PC-3 (cell line): ENCODE data around the gene NDC1. TPM values are rescaled to one million over a fixed set of nuclear protein-coding genes. Genes with fewer than 3 reads are reported as not detected.

Experiments used
- ATAC-seq: fragments of 200-7000 bp; cut with Tn5 transposase; 2 replicates; pipeline ENCODE4 v1.9.1; 2020; ENCODE audit warnings: mild to moderate bottlenecking, moderate library complexity
- BruUV-seq: library from RNA; stranded (reverse); fragments of 400-500 nt; replicated peaks from 2 replicates; lab custom pipeline; 2021; lab: Mats Ljungman, UMichigan
- CTCF ChIA-PET: fragments of 300-600 bp; sonication (Branson Sonifier 250); formaldehyde crosslinking; loops from one replicate; lab custom pipeline; 2022; ENCODE audit warnings: antibody characterized with exemption; lab: Charles Lee
- POLR2A ChIA-PET: fragments of 300-600 bp; sonication (Branson Sonifier 250); formaldehyde crosslinking; loops from one replicate; lab custom pipeline; 2022; ENCODE audit warnings: antibody characterized with exemption; ENCODE audit not compliant: unreplicated experiment; lab: Charles Lee
- DNase-seq: peaks from one replicate; pipeline ENCODE4 v3.0.0-alpha.2; 2015
- H2AFZ ChIP-seq: fragments of 300-600 bp; sonication (generic); 2 replicates; pipeline ENCODE4 v1.6.0; 2016; ENCODE audit warnings: antibody characterized with exemption, low read length
- H3F3A ChIP-seq: fragments of 300-600 bp; sonication (generic); one replicate; pipeline ENCODE4 v1.6.0; 2017; ENCODE audit warnings: antibody characterized with exemption, low read length, control low read depth, mild to moderate bottlenecking; ENCODE audit not compliant: unreplicated experiment
- H3K27ac ChIP-seq: fragments of 300-600 bp; sonication (generic); 2 replicates; pipeline ENCODE4 v1.5.1; 2016; ENCODE audit warnings: mild to moderate bottlenecking, low read length
- H3K27me3 ChIP-seq: fragments of 300-600 bp; sonication (generic); 2 replicates; pipeline ENCODE4 v1.6.1; 2016; ENCODE audit warnings: low read length, mixed read lengths
- H3K36me3 ChIP-seq: fragments of 300-600 bp; sonication (generic); 2 replicates; pipeline ENCODE4 v1.6.1; 2016; ENCODE audit warnings: low read depth, mixed run types, low read length, mixed read lengths
- H3K4me1 ChIP-seq: fragments of 300-600 bp; sonication (generic); 2 replicates; pipeline ENCODE4 v1.5.1; 2016; ENCODE audit warnings: low read length; ENCODE audit not compliant: insufficient read depth
- H3K4me2 ChIP-seq: fragments of 300-600 bp; sonication (generic); 2 replicates; pipeline ENCODE4 v1.6.0; 2016; ENCODE audit warnings: low read length
- H3K4me3 ChIP-seq: fragments of 300-600 bp; sonication (generic); 2 replicates; pipeline ENCODE4 v1.5.1; 2016; ENCODE audit warnings: mild to moderate bottlenecking, low read length, mixed read lengths
- H3K79me2 ChIP-seq: fragments of 300-600 bp; sonication (generic); 2 replicates; pipeline ENCODE4 v1.6.1; 2017; ENCODE audit warnings: low read length, mixed read lengths
- H3K9ac ChIP-seq: fragments of 300-600 bp; sonication (generic); 2 replicates; pipeline ENCODE4 v1.6.0; 2016; ENCODE audit warnings: mild to moderate bottlenecking, low read length
- H3K9me2 ChIP-seq: fragments of 300-600 bp; sonication (generic); replicated peaks from 2 replicates; pipeline ENCODE4 v1.6.1; 2016; ENCODE audit warnings: mixed run types, low read length, mixed read lengths
- H3K9me3 ChIP-seq: fragments of 300-600 bp; sonication (generic); 2 replicates; pipeline ENCODE4 v1.6.1; 2016; ENCODE audit warnings: low read length, mixed read lengths
- H4K20me1 ChIP-seq: fragments of 300-600 bp; sonication (generic); 2 replicates; pipeline ENCODE4 v1.6.1; 2016; ENCODE audit warnings: low read length, mixed read lengths
- CTCF ChIP-seq: fragments of 300-600 bp; sonication (generic); conservative IDR thresholded peaks from 2 replicates; pipeline ENCODE4 v1.5.1; 2017; ENCODE audit warnings: antibody characterized with exemption, low read depth, mild to moderate bottlenecking, low read length
- EZH2 ChIP-seq: fragments of 300-600 bp; sonication (generic); IDR thresholded peaks from one replicate; pipeline ENCODE4 v1.6.1; 2017; ENCODE audit warnings: antibody characterized with exemption, mild to moderate bottlenecking, low read length; ENCODE audit not compliant: unreplicated experiment
- EZH2phosphoT487 ChIP-seq: fragments of 300-600 bp; sonication (generic); IDR thresholded peaks from 2 replicates; pipeline ENCODE4 v1.6.1; 2018; ENCODE audit warnings: mild to moderate bottlenecking, antibody characterized with exemption, low read length, borderline replicate concordance
- intact Hi-C: fragments of 100-400 bp; cut with micrococcal nuclease; formaldehyde crosslinking; loops from 2 replicates; pipeline ENCODE4 v1.9.0; 2023
- total RNA-seq: library from RNA; depleted of rRNA; stranded (reverse); fragments of >200 nt; gene quantifications from 2 replicates; pipeline ENCODE4 v1.2.3, GENCODE V29; 2014

NDC1 gene
- total RNA-seq, 1 experiment from 2014 or later: 63.6 TPM

- no TSS peak for BruUV-seq
- H3K27me3 ChIP-seq: no peaks in the 10 kb centered on the region
- H3F3A ChIP-seq: no peaks in the 10 kb centered on the region
- no peak for TF ChIP-seq CTCF
- H3K9me2 ChIP-seq: no peaks in the 10 kb centered on the region
- no peaks in the 10 kb centered on the region for H3K4me1 ChIP-seq
- H3K79me2 ChIP-seq: no peaks in the 10 kb centered on the region
- DNase-seq (no peak), ATAC-seq (no peak)
- no peak overlapping the region for H3K27ac ChIP-seq
- H3K9ac ChIP-seq: no peak overlapping the region
- H3K4me3 ChIP-seq: no peak overlapping the region
- no peaks in the 10 kb centered on the region for H4K20me1 ChIP-seq
- CTCF ChIA-PET: no interaction called here
- H3K9me3 ChIP-seq: no peaks in the 10 kb centered on the region
- no peak overlapping the region for H2AFZ ChIP-seq
- no peak overlapping the region for H3K4me2 ChIP-seq
- peaks cover 47% of the 10 kb centered on the region for H3K36me3 ChIP-seq
- intact Hi-C loops: no loop called here
- POLR2A ChIA-PET: no interaction called here
Measured at GRCh38 chr1:53792806-53793205, 45.3 kb downstream of the NDC1 start.

- POLR2A ChIA-PET: no interaction called here
- ATAC-seq (no peak), DNase-seq (no peak)
- Histone ChIP-seq H3K27me3 (no peaks in the 10 kb centered on the region), H3K79me2 (no peaks in the 10 kb centered on the region), H2AFZ (no peak overlapping the region), H3K9me2 (no peaks in the 10 kb centered on the region), H3K9ac (no peak overlapping the region), H3K9me3 (no peaks in the 10 kb centered on the region), H3K4me2 (no peak overlapping the region), H3F3A (no peaks in the 10 kb centered on the region), H4K20me1 (no peaks in the 10 kb centered on the region), H3K36me3 (peaks cover 48% of the 10 kb centered on the region), H3K27ac (no peak overlapping the region), H3K4me1 (no peaks in the 10 kb centered on the region), H3K4me3 (no peak overlapping the region)
- CTCF ChIA-PET: no interaction called here
- TF ChIP-seq CTCF: no peak
- no peak for TF ChIP-seq EZH2
- TF ChIP-seq EZH2phosphoT487: no peak
- intact Hi-C loops: no loop called here
- no TSS peak for BruUV-seq
Measured at GRCh38 chr1:53787655-53788054, 50.4 kb downstream of the NDC1 start.

- ATAC-seq (no peak), DNase-seq (no peak)
- H4K20me1 ChIP-seq: no peaks in the 10 kb centered on the region
- no peak overlapping the region for H3K9ac ChIP-seq
- H2AFZ ChIP-seq: no peak overlapping the region
- no peaks in the 10 kb centered on the region for H3K9me2 ChIP-seq
- intact Hi-C loops: no loop called here
- H3K4me3 ChIP-seq: no peak overlapping the region
- BruUV-seq: no TSS peak
- no peaks in the 10 kb centered on the region for H3F3A ChIP-seq
- H3K27ac ChIP-seq: no peak overlapping the region
- no peak overlapping the region for H3K4me2 ChIP-seq
- H3K79me2 ChIP-seq: no peaks in the 10 kb centered on the region
- CTCF ChIA-PET: no interaction called here
- peaks cover 53% of the 10 kb centered on the region for H3K36me3 ChIP-seq
- no peaks in the 10 kb centered on the region for H3K9me3 ChIP-seq
- H3K4me1 ChIP-seq: no peaks in the 10 kb centered on the region
- TF ChIP-seq EZH2: no peak
- TF ChIP-seq EZH2phosphoT487: no peak
- no peak for TF ChIP-seq CTCF
- no peaks in the 10 kb centered on the region for H3K27me3 ChIP-seq
- POLR2A ChIA-PET: no interaction called here
Measured at GRCh38 chr1:53783056-53783455, 55.0 kb downstream of the NDC1 start.
